ENCODE measurements around the gene PPP1R9A. TPM values are rescaled to one million over a fixed set of nuclear protein-coding genes. Genes with fewer than 3 reads are reported as not detected.
"Not testable (repeated sequence)": the region's sequence is repeated elsewhere in the genome, so short reads cannot be mapped to it uniquely, and the experiment has no call there.

The PPP1R9A gene
- total RNA-seq, 1 experiment from 2014 or later, result 15.6 TPM

GRCh38 chr7:95002775-95003174, 95.4 kb downstream of the PPP1R9A start:
- H3K9me3 ChIP-seq (ENCODE audit: low read depth, low read length, poor library complexity, severe bottlenecking), result no peaks in the 10 kb centered on the region
- H3K4me1 ChIP-seq (ENCODE audit: insufficient read depth, low read length, poor library complexity, severe bottlenecking), result no peaks in the 10 kb centered on the region
- no peak overlapping the region for H3K27ac ChIP-seq (ENCODE audit: low read depth, low read length, poor library complexity, severe bottlenecking)
- intact Hi-C loops (cut with micrococcal nuclease; ENCODE audit: unreplicated experiment), result no loop called here
- CTCF ChIA-PET, result no interaction called here
- POLR2A ChIA-PET (ENCODE audit: low non-redundant PET), result no interaction called here
- BruUV-seq (replicated peaks), result no TSS peak
- DNase-seq (ENCODE audit: low spot score), result peak; percentile 11
- TF ChIP-seq EZH2 (IDR thresholded peaks at IDR 0.05; ENCODE audit: borderline replicate concordance, low read depth, low read length, poor library complexity, severe bottlenecking) (no peak), CTCF (conservative IDR thresholded peaks at IDR 0.05; ENCODE audit: low read depth, low read length) (no peak)
- no peaks in the 10 kb centered on the region for H3K27me3 ChIP-seq (replicated peaks; ENCODE audit: insufficient read depth, low read depth, low read length, poor library complexity)
- no peak overlapping the region for H3K4me3 ChIP-seq (ENCODE audit: low read depth, low read length, poor library complexity, severe bottlenecking)
- no peaks in the 10 kb centered on the region for H3K36me3 ChIP-seq (ENCODE audit: insufficient read depth, low read length, poor library complexity, severe bottlenecking)

DNA sequence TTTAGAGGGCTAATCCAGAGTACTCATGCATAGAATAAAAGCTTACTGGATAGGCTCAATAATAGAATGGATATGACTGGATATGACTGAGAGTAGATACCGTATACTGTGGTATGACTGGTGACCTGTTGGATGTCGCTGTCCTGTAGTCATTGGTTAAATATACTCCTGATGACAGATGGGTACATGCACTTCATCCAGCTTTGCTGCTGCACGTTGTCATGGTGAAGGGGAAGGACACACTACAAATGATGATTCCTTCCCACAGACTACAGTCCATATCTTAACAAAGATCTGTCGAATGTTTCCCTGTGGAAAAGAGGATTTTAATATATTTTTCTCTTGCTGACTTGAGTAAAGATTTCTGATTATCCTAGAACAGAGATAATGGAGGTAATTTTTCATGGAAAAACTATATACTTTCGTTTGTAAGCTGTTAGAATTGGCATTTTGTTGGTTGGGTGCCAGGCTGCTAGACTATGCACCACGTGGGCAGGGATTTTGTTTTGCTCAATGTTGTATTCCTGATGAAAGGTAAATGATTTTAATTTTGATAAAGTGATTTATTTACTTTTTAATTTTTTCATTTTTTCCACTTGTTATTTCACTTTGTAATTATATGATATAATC, 97.3 kb downstream of the PPP1R9A start:
- Histone ChIP-seq H3K27me3 (replicated peaks; ENCODE audit: insufficient read depth, low read depth, low read length, poor library complexity) (no peaks in the 10 kb centered on the region), H3K4me1 (ENCODE audit: insufficient read depth, low read length, poor library complexity, severe bottlenecking) (no peaks in the 10 kb centered on the region), H3K9me3 (ENCODE audit: low read depth, low read length, poor library complexity, severe bottlenecking) (no peaks in the 10 kb centered on the region), H3K4me3 (ENCODE audit: low read depth, low read length, poor library complexity, severe bottlenecking) (no peak overlapping the region), H3K36me3 (ENCODE audit: insufficient read depth, low read length, poor library complexity, severe bottlenecking) (no peaks in the 10 kb centered on the region), H3K27ac (ENCODE audit: low read depth, low read length, poor library complexity, severe bottlenecking) (no peak overlapping the region)
- ChIA-PET POLR2A (ENCODE audit: low non-redundant PET) (no interaction called here), CTCF (no interaction called here)
- TF ChIP-seq EZH2 (IDR thresholded peaks at IDR 0.05; ENCODE audit: borderline replicate concordance, low read depth, low read length, poor library complexity, severe bottlenecking) (no peak), CTCF (conservative IDR thresholded peaks at IDR 0.05; ENCODE audit: low read depth, low read length) (no peak)
- intact Hi-C loops (cut with micrococcal nuclease; ENCODE audit: unreplicated experiment), result no loop called here
- BruUV-seq (replicated peaks), result no TSS peak
- DNase-seq (ENCODE audit: low spot score), result peak; percentile 10

DNA sequence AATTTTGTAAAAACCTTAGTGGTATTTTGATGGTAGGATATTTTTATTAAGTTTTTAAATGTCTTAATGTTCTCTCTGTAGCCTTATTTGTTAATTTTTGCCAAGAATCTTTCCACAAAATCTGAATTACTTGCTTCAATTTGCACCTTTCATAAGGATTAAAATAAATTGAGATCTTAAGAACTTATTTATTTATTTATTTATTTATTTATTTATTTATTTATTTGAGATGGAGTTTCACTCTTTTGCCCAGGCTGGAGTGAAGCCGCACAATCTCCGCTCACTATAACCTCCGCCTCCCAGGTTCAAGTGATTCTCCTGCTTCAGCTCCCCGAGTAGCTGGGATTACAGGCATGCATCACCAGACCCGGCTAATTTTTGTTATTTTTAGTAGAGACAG, 98.6 kb downstream of the PPP1R9A start:
- intact Hi-C loops (cut with micrococcal nuclease; ENCODE audit: unreplicated experiment), result no loop called here
- H3K4me3 ChIP-seq (ENCODE audit: low read depth, low read length, poor library complexity, severe bottlenecking), result no peak overlapping the region
- POLR2A ChIA-PET (ENCODE audit: low non-redundant PET), result no interaction called here

DNA sequence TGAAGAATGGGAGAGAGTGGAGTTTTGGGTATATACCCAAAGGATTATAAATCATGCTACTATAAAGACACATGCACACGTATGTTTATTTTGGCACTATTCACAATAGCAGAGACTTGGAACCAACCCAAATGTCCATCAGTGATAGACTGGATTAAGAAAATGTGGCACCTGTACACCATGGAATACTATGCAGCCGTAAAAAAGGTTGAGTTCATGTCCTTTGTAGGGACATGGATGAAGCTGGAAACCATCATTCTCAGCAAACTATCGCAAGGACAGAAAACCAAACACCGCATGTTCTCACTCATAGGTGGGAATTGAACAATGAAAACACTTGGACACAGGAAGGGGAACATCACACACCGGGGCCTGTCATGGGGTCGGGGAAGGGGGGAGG, 101.4 kb downstream of the PPP1R9A start:
- POLR2A ChIA-PET (ENCODE audit: low non-redundant PET); BruUV-seq (replicated peaks); H3K4me1 ChIP-seq (ENCODE audit: insufficient read depth, low read length, poor library complexity, severe bottlenecking); H3K4me3 ChIP-seq (ENCODE audit: low read depth, low read length, poor library complexity, severe bottlenecking); H3K27ac ChIP-seq (ENCODE audit: low read depth, low read length, poor library complexity, severe bottlenecking); CTCF ChIA-PET; intact Hi-C loops (cut with micrococcal nuclease; ENCODE audit: unreplicated experiment); DNase-seq (ENCODE audit: low spot score); H3K36me3 ChIP-seq (ENCODE audit: insufficient read depth, low read length, poor library complexity, severe bottlenecking); H3K27me3 ChIP-seq (replicated peaks; ENCODE audit: insufficient read depth, low read depth, low read length, poor library complexity); H3K9me3 ChIP-seq (ENCODE audit: low read depth, low read length, poor library complexity, severe bottlenecking): not testable (repeated sequence)

More for the DNA sequence above, 98.6 kb downstream of the PPP1R9A start:
- Histone ChIP-seq H3K27me3 (replicated peaks; ENCODE audit: insufficient read depth, low read depth, low read length, poor library complexity) (no peaks in the 10 kb centered on the region), H3K4me1 (ENCODE audit: insufficient read depth, low read length, poor library complexity, severe bottlenecking) (no peaks in the 10 kb centered on the region), H3K27ac (ENCODE audit: low read depth, low read length, poor library complexity, severe bottlenecking) (no peak overlapping the region), H3K9me3 (ENCODE audit: low read depth, low read length, poor library complexity, severe bottlenecking) (no peaks in the 10 kb centered on the region), H3K36me3 (ENCODE audit: insufficient read depth, low read length, poor library complexity, severe bottlenecking) (no peaks in the 10 kb centered on the region)
- no peak for TF ChIP-seq CTCF (conservative IDR thresholded peaks at IDR 0.05; ENCODE audit: low read depth, low read length)
- TF ChIP-seq EZH2 (IDR thresholded peaks at IDR 0.05; ENCODE audit: borderline replicate concordance, low read depth, low read length, poor library complexity, severe bottlenecking), result no peak
- no peak for DNase-seq (ENCODE audit: low spot score)
- no TSS peak for BruUV-seq (replicated peaks)
- CTCF ChIA-PET, result no interaction called here
